GM23338 (cell line): ENCODE measurements around the gene VKORC1L1. TPM values are rescaled to one million over a fixed set of nuclear protein-coding genes. Genes with fewer than 3 reads are reported as not detected.

Experiments used
- ATAC-seq: fragments of 200-7000 bp; cut with Tn5 transposase; 3 replicates; pipeline ENCODE4 v1.9.1; 2020
- DNase-seq: peaks from one replicate; pipeline ENCODE4 v3.0.0-alpha.2; 2015; ENCODE audit warnings: low spot score
- H2AFZ ChIP-seq: fragments of 200-600 bp; sonication (generic); 2 replicates; pipeline ENCODE4 v1.8.0; 2016; ENCODE audit warnings: antibody characterized with exemption, mild to moderate bottlenecking, moderate library complexity
- H3F3A ChIP-seq: fragments of 200-600 bp; sonication (generic); replicated peaks from 2 replicates; pipeline ENCODE4 v1.8.0; 2017; ENCODE audit warnings: antibody characterized with exemption, mixed run types, low read depth
- H3K27ac ChIP-seq: fragments of 200-600 bp; sonication (generic); 2 replicates; pipeline ENCODE4 v1.6.1; 2016; ENCODE audit warnings: low read depth
- H3K27me3 ChIP-seq: fragments of 200-600 bp; sonication (generic); 2 replicates; pipeline ENCODE4 v1.8.0; 2016; ENCODE audit warnings: mild to moderate bottlenecking, mixed run types, moderate library complexity; ENCODE audit not compliant: insufficient read depth
- H3K36me3 ChIP-seq: fragments of 200-600 bp; sonication (generic); 2 replicates; pipeline ENCODE4 v1.8.0; 2016; ENCODE audit warnings: mild to moderate bottlenecking; ENCODE audit not compliant: insufficient read depth
- H3K4me1 ChIP-seq: fragments of 200-600 bp; sonication (generic); 2 replicates; pipeline ENCODE4 v1.8.0; 2016; ENCODE audit warnings: mild to moderate bottlenecking, moderate library complexity; ENCODE audit not compliant: insufficient read depth
- H3K4me2 ChIP-seq: fragments of 200-600 bp; sonication (generic); 2 replicates; pipeline ENCODE4 v1.7.1; 2017; ENCODE audit warnings: mixed run types
- H3K4me3 ChIP-seq: fragments of 200-600 bp; sonication (generic); 2 replicates; pipeline ENCODE4 v1.6.1; 2016; ENCODE audit warnings: mixed run types
- H3K79me2 ChIP-seq: fragments of 200-600 bp; sonication (generic); replicated peaks from 2 replicates; pipeline ENCODE4 v1.8.0; 2017; ENCODE audit warnings: mild to moderate bottlenecking; ENCODE audit not compliant: insufficient read depth
- H3K9me2 ChIP-seq: fragments of 200-600 bp; sonication (generic); 2 replicates; pipeline ENCODE4 v1.8.0; 2017; ENCODE audit not compliant: insufficient read depth
- H4K20me1 ChIP-seq: fragments of 200-600 bp; sonication (generic); replicated peaks from 2 replicates; pipeline ENCODE4 v1.8.0; 2017; ENCODE audit warnings: mild to moderate bottlenecking; ENCODE audit not compliant: insufficient read depth
- H3K27ac Mint-ChIP-seq: 2 replicates; pipeline ENCODE4 v1.8.0; 2020; ENCODE audit warnings: inconsistent platforms, mild to moderate bottlenecking, moderate library complexity, mixed read lengths
- H3K27me3 Mint-ChIP-seq: 3 replicates; pipeline ENCODE4 v1.8.0; 2022; ENCODE audit warnings: low read depth, mild to moderate bottlenecking, moderate library complexity, mixed read lengths, inconsistent platforms; ENCODE audit not compliant: insufficient read depth, poor library complexity
- H3K36me3 Mint-ChIP-seq: 3 replicates; pipeline ENCODE4 v1.8.0; 2021; ENCODE audit warnings: low read depth, mild to moderate bottlenecking, inconsistent platforms, moderate library complexity, mixed read lengths
- H3K4me1 Mint-ChIP-seq: 3 replicates; pipeline ENCODE4 v1.8.0; 2020; ENCODE audit warnings: mild to moderate bottlenecking, inconsistent platforms, mixed read lengths
- H3K4me3 Mint-ChIP-seq: 3 replicates; pipeline ENCODE4 v1.8.0; 2021; ENCODE audit warnings: moderate library complexity, mild to moderate bottlenecking, inconsistent platforms, mixed read lengths
- H3K9me3 Mint-ChIP-seq: 3 replicates; pipeline ENCODE4 v1.8.0; 2020; ENCODE audit warnings: moderate library complexity, mild to moderate bottlenecking, inconsistent platforms, mixed read lengths
- EZH2phosphoT487 ChIP-seq: fragments of 200-600 bp; sonication (generic); IDR thresholded peaks from one replicate; pipeline ENCODE4 v1.8.1; 2018; ENCODE audit warnings: antibody characterized with exemption; ENCODE audit not compliant: unreplicated experiment
- JUNB ChIP-seq: IDR thresholded peaks from one replicate; pipeline ENCODE4 v1.6.1; 2016; ENCODE audit warnings: antibody characterized with exemption; ENCODE audit not compliant: unreplicated experiment
- NANOG ChIP-seq: IDR thresholded peaks from 2 replicates; pipeline ENCODE4 v1.6.1; 2016; ENCODE audit warnings: antibody characterized with exemption, borderline replicate concordance
- ZNF114 ChIP-seq: fragments of 250-450 bp; sonication (Bioruptor Pico); IDR thresholded peaks from 2 replicates; pipeline ENCODE4 v1.5.0; 2020; ENCODE audit warnings: mild to moderate bottlenecking, moderate library complexity
- ZNF331 ChIP-seq: fragments of 250-450 bp; sonication (Bioruptor Pico); IDR thresholded peaks from 2 replicates; pipeline ENCODE4 v1.5.0; 2020; ENCODE audit warnings: low read depth, mild to moderate bottlenecking, moderate library complexity
- polyA plus RNA-seq: library from polyadenylated mRNA; unstranded; fragments of >200 nt; fragmentation: Nextera tagmentation; extraction: Ambion mirVana; gene quantifications from 2 replicates; pipeline ENCODE4 v1.2.1, GENCODE V29; 2016
- total RNA-seq: library from RNA; depleted of rRNA; stranded (reverse); fragments of >200 nt; shearing (Covaris generic); gene quantifications from 2 replicates; pipeline ENCODE4 v1.2.3, GENCODE V29; 2014
- TF ChIP-seq, protein P1 (sequence below): fragments of 250-450 bp; sonication (Bioruptor Pico); IDR thresholded peaks from 2 replicates; pipeline ENCODE4 v1.5.0; 2020; ENCODE audit warnings: mild to moderate bottlenecking, moderate library complexity
- TF ChIP-seq, protein P2 (sequence below): IDR thresholded peaks from 2 replicates; pipeline ENCODE4 v1.6.1; 2016; ENCODE audit warnings: antibody characterized with exemption
- TF ChIP-seq, protein P3 (sequence below), 2 experiments: fragments of 200-600 bp in 1 of 2; sonication (generic) in 1 of 2; conservative IDR thresholded peaks; 2 replicates each; pipeline versions ENCODE4 v1.5.1 to v1.6.1; 2016 to 2017; ENCODE audit warnings: antibody characterized with exemption in 2 of 2, low read depth in 2 of 2, mild to moderate bottlenecking in 2 of 2, moderate library complexity in 1 of 2
- TF ChIP-seq, protein P4 (sequence below): IDR thresholded peaks from one replicate; pipeline ENCODE4 v1.6.1; 2018; ENCODE audit warnings: antibody characterized with exemption; ENCODE audit not compliant: unreplicated experiment

The VKORC1L1 gene
- total and polyA plus RNA-seq, 2 experiments from 2014 or later: 21.5 to 30.3 TPM

DNA sequence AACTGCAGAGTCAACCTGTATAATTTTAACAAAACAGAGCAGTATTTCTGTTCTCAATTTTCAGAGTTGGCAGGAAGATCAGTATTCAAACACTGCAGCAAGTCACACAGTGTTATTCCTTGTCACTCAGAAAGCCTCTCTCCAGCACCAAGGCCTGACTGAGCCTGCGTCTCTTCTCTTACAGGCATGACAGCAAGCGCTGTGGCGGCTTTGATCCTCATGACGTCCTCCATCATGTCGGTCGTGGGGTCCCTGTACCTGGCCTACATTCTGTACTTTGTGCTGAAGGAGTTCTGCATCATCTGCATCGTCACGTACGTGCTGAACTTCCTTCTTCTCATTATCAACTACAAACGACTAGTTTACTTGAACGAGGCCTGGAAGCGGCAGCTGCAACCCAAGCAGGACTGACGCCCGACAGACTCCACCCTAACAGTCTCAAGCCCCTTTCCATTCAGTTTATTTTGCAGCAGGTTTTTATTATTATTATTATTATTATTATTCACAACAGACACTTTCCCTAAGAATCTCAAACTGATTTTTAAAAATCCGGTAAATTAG lies 81.1 kb downstream of the VKORC1L1 start (continued):
- TF ChIP-seq, protein P1, sequence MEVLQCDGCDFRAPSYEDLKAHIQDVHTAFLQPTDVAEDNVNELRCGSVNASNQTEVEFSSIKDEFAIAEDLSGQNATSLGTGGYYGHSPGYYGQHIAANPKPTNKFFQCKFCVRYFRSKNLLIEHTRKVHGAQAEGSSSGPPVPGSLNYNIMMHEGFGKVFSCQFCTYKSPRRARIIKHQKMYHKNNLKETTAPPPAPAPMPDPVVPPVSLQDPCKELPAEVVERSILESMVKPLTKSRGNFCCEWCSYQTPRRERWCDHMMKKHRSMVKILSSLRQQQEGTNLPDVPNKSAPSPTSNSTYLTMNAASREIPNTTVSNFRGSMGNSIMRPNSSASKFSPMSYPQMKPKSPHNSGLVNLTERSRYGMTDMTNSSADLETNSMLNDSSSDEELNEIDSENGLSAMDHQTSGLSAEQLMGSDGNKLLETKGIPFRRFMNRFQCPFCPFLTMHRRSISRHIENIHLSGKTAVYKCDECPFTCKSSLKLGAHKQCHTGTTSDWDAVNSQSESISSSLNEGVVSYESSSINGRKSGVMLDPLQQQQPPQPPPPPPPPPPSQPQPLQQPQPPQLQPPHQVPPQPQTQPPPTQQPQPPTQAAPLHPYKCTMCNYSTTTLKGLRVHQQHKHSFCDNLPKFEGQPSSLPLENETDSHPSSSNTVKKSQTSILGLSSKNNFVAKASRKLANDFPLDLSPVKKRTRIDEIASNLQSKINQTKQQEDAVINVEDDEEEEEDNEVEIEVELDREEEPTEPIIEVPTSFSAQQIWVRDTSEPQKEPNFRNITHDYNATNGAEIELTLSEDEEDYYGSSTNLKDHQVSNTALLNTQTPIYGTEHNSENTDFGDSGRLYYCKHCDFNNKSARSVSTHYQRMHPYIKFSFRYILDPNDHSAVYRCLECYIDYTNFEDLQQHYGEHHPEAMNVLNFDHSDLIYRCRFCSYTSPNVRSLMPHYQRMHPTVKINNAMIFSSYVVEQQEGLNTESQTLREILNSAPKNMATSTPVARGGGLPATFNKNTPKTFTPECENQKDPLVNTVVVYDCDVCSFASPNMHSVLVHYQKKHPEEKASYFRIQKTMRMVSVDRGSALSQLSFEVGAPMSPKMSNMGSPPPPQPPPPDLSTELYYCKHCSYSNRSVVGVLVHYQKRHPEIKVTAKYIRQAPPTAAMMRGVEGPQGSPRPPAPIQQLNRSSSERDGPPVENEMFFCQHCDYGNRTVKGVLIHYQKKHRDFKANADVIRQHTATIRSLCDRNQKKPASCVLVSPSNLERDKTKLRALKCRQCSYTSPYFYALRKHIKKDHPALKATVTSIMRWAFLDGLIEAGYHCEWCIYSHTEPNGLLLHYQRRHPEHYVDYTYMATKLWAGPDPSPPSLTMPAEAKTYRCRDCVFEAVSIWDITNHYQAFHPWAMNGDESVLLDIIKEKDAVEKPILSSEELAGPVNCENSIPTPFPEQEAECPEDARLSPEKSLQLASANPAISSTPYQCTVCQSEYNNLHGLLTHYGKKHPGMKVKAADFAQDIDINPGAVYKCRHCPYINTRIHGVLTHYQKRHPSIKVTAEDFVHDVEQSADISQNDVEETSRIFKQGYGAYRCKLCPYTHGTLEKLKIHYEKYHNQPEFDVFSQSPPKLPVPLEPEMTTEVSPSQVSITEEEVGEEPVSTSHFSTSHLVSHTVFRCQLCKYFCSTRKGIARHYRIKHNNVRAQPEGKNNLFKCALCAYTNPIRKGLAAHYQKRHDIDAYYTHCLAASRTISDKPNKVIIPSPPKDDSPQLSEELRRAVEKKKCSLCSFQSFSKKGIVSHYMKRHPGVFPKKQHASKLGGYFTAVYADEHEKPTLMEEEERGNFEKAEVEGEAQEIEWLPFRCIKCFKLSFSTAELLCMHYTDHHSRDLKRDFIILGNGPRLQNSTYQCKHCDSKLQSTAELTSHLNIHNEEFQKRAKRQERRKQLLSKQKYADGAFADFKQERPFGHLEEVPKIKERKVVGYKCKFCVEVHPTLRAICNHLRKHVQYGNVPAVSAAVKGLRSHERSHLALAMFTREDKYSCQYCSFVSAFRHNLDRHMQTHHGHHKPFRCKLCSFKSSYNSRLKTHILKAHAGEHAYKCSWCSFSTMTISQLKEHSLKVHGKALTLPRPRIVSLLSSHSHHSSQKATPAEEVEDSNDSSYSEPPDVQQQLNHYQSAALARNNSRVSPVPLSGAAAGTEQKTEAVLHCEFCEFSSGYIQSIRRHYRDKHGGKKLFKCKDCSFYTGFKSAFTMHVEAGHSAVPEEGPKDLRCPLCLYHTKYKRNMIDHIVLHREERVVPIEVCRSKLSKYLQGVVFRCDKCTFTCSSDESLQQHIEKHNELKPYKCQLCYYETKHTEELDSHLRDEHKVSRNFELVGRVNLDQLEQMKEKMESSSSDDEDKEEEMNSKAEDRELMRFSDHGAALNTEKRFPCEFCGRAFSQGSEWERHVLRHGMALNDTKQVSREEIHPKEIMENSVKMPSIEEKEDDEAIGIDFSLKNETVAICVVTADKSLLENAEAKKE: no peak

DNA sequence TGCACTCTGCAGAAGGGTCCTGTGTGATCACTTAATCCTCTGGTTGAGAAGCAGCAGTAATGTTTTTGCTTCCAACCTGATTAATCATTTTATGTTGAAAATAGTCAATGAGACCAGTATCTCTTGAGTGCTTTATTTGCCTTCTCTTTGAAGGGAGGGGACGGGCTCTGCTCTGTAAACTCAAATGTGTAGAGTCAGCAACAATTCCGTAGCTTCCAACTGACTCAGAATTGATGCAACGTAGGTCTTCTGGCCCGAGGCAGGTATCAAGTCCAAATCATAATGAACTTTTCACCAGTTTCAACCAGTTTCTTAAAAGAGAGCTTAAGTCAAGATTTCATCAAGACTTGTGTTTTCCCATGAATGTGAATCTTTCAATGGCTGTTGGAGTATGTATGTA lies 82.8 kb downstream of the VKORC1L1 start:
- Histone ChIP-seq H3K9me2 (no peaks in the 10 kb centered on the region), H3K4me1 (no peaks in the 10 kb centered on the region), H3K36me3 (peaks cover 25% of the 10 kb centered on the region), H3K27ac (no peak overlapping the region), H3K4me3 (no peak overlapping the region), H4K20me1 (peaks cover 10% of the 10 kb centered on the region), H2AFZ (no peak overlapping the region), H3F3A (no peaks in the 10 kb centered on the region; the same call in 1 of the 2 replicates), H3K27me3 (no peaks in the 10 kb centered on the region), H3K79me2 (no peaks in the 10 kb centered on the region), H3K4me2 (no peak overlapping the region)
- Mint-ChIP-seq H3K4me1 (no peaks in the 10 kb centered on the region), H3K4me3 (no peak overlapping the region), H3K9me3 (no peaks in the 10 kb centered on the region), H3K27me3 (no peaks in the 10 kb centered on the region), H3K36me3 (peaks cover 40% of the 10 kb centered on the region; the same call in 2 of the 3 replicates), H3K27ac (no peak overlapping the region)
- no peak for ATAC-seq
- DNase-seq: no peak
- no peak for TF ChIP-seq JUNB
- TF ChIP-seq, protein P2, sequence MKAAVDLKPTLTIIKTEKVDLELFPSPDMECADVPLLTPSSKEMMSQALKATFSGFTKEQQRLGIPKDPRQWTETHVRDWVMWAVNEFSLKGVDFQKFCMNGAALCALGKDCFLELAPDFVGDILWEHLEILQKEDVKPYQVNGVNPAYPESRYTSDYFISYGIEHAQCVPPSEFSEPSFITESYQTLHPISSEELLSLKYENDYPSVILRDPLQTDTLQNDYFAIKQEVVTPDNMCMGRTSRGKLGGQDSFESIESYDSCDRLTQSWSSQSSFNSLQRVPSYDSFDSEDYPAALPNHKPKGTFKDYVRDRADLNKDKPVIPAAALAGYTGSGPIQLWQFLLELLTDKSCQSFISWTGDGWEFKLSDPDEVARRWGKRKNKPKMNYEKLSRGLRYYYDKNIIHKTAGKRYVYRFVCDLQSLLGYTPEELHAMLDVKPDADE: no peak
- no peak for TF ChIP-seq EZH2phosphoT487
- no peak for TF ChIP-seq NANOG
- TF ChIP-seq, protein P3, sequence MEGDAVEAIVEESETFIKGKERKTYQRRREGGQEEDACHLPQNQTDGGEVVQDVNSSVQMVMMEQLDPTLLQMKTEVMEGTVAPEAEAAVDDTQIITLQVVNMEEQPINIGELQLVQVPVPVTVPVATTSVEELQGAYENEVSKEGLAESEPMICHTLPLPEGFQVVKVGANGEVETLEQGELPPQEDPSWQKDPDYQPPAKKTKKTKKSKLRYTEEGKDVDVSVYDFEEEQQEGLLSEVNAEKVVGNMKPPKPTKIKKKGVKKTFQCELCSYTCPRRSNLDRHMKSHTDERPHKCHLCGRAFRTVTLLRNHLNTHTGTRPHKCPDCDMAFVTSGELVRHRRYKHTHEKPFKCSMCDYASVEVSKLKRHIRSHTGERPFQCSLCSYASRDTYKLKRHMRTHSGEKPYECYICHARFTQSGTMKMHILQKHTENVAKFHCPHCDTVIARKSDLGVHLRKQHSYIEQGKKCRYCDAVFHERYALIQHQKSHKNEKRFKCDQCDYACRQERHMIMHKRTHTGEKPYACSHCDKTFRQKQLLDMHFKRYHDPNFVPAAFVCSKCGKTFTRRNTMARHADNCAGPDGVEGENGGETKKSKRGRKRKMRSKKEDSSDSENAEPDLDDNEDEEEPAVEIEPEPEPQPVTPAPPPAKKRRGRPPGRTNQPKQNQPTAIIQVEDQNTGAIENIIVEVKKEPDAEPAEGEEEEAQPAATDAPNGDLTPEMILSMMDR (conservative IDR thresholded peaks at IDR 0.05; ENCODE audit: low read depth in 2 of 2): no peak
- TF ChIP-seq, protein P4, sequence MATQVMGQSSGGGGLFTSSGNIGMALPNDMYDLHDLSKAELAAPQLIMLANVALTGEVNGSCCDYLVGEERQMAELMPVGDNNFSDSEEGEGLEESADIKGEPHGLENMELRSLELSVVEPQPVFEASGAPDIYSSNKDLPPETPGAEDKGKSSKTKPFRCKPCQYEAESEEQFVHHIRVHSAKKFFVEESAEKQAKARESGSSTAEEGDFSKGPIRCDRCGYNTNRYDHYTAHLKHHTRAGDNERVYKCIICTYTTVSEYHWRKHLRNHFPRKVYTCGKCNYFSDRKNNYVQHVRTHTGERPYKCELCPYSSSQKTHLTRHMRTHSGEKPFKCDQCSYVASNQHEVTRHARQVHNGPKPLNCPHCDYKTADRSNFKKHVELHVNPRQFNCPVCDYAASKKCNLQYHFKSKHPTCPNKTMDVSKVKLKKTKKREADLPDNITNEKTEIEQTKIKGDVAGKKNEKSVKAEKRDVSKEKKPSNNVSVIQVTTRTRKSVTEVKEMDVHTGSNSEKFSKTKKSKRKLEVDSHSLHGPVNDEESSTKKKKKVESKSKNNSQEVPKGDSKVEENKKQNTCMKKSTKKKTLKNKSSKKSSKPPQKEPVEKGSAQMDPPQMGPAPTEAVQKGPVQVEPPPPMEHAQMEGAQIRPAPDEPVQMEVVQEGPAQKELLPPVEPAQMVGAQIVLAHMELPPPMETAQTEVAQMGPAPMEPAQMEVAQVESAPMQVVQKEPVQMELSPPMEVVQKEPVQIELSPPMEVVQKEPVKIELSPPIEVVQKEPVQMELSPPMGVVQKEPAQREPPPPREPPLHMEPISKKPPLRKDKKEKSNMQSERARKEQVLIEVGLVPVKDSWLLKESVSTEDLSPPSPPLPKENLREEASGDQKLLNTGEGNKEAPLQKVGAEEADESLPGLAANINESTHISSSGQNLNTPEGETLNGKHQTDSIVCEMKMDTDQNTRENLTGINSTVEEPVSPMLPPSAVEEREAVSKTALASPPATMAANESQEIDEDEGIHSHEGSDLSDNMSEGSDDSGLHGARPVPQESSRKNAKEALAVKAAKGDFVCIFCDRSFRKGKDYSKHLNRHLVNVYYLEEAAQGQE: no peak
- TF ChIP-seq ZNF331 (CRISPR knock-in tag): no peak
- no peak for TF ChIP-seq ZNF114 (CRISPR knock-in tag)
